Breast epithelium (tissue), 4 donors: ENCODE data around the gene CHRM5. TPM values are rescaled to one million over a fixed set of nuclear protein-coding genes. Genes with fewer than 3 reads are reported as not detected.

Experiments
- DNase-seq, 2 donors: peaks; one replicate each; pipeline ENCODE4 v3.0.0-alpha.2; 2019; ENCODE audit warnings: low spot score in 2 of 2
- H3K27ac ChIP-seq, 2 donors: fragments of 200-600 bp; sonication (generic) in 1 of 2; one replicate each; pipeline ENCODE4 v1.5.1; 2016 to 2019; ENCODE audit warnings: mild to moderate bottlenecking in 1 of 2
- H3K27me3 ChIP-seq, 2 donors: fragments of 200-600 bp; sonication (generic) in 1 of 2; one replicate each; pipeline versions ENCODE4 v1.5.1 to v1.6.0; 2017 to 2019; ENCODE audit warnings: control low read depth in 1 of 2, mild to moderate bottlenecking in 1 of 2
- H3K36me3 ChIP-seq: fragments of 200-600 bp; one replicate; pipeline ENCODE4 v1.5.1; 2019
- H3K4me1 ChIP-seq, 2 donors: fragments of 200-600 bp; sonication (generic); one replicate each; pipeline ENCODE4 v1.5.1; 2016 to 2019; ENCODE audit warnings: control low read depth in 1 of 2
- H3K4me3 ChIP-seq, 3 donors: fragments of 200-600 bp; sonication (generic); 1 replicate in 2 of 3; 2 replicates in 1 of 3; pipeline ENCODE4 v1.5.1; 2016 to 2019; ENCODE audit warnings: mild to moderate bottlenecking in 3 of 3, moderate library complexity in 2 of 3
- H3K9me3 ChIP-seq, 2 donors: fragments of 200-600 bp; sonication (generic) in 1 of 2; one replicate each; pipeline ENCODE4 v1.5.1; 2016 to 2019; ENCODE audit warnings: control low read depth in 1 of 2
- CTCF ChIP-seq, 3 donors: fragments of 450-650 bp; IDR thresholded peaks; one replicate each; pipeline ENCODE4 v1.5.1; 2016 to 2017; ENCODE audit warnings: antibody characterized with exemption in 3 of 3, mild to moderate bottlenecking in 3 of 3, moderate library complexity in 3 of 3
- POLR2A ChIP-seq: fragments of 450-650 bp; IDR thresholded peaks from one replicate; pipeline ENCODE4 v1.6.1; 2016; ENCODE audit warnings: antibody characterized with exemption, mild to moderate bottlenecking, moderate library complexity
- POLR2AphosphoS5 ChIP-seq, 3 donors: sonication (generic); formaldehyde crosslinking; IDR thresholded peaks; one replicate each; pipeline ENCODE4 v1.6.1; 2017; ENCODE audit warnings: antibody characterized with exemption in 3 of 3
- intact Hi-C: fragments of 100-400 bp; cut with DNase I; formaldehyde crosslinking; loops from one replicate; pipeline ENCODE4 v1.15.1; 2023; ENCODE audit warnings: low total_unique reads
- total RNA-seq, 3 donors: library from RNA; depleted of rRNA; stranded (reverse); fragments of >200 nt; gene quantifications; one replicate each; pipeline ENCODE4 v1.1.0, GENCODE V29; 2016

CHRM5 gene
- total RNA-seq, 3 donors from 2014 or later, result not detected

- no peaks in the 10 kb centered on the region for H3K36me3 ChIP-seq
- H3K9me3 ChIP-seq, result no peaks in the 10 kb centered on the region
- no peak for DNase-seq
- no peak overlapping the region for H3K27ac ChIP-seq
- no peaks in the 10 kb centered on the region for H3K4me1 ChIP-seq
- no peak overlapping the region for H3K4me3 ChIP-seq
- H3K27me3 ChIP-seq, result no peaks in the 10 kb centered on the region
- no peak for TF ChIP-seq CTCF (IDR thresholded peaks at IDR 0.05)
- no peak for TF ChIP-seq POLR2AphosphoS5 (IDR thresholded peaks at IDR 0.05)
- TF ChIP-seq POLR2A, result no peak
- intact Hi-C loops, result no loop called here
These were observed 3.5 kb downstream of the CHRM5 start for GRCh38 chr15:33971811-33972210.

GRCh38 chr15:33975022-33975565, 6.8 kb downstream of the CHRM5 start:
- TF ChIP-seq POLR2AphosphoS5 (IDR thresholded peaks at IDR 0.05), result no peak
- no peak for TF ChIP-seq POLR2A
- no peak for TF ChIP-seq CTCF (IDR thresholded peaks at IDR 0.05)
- Histone ChIP-seq H3K27ac (no peak overlapping the region), H3K4me1 (no peaks in the 10 kb centered on the region), H3K9me3 (no peaks in the 10 kb centered on the region), H3K27me3 (no peaks in the 10 kb centered on the region), H3K4me3 (no peak overlapping the region), H3K36me3 (no peaks in the 10 kb centered on the region)
- no peak for DNase-seq
- intact Hi-C loops, result no loop called here

- H3K4me1 ChIP-seq, result no peaks in the 10 kb centered on the region
- H3K9me3 ChIP-seq, result no peaks in the 10 kb centered on the region
- intact Hi-C loops, result no loop called here
- TF ChIP-seq POLR2AphosphoS5 (IDR thresholded peaks at IDR 0.05), result no peak
- TF ChIP-seq POLR2A, result no peak
- TF ChIP-seq CTCF (IDR thresholded peaks at IDR 0.05), result no peak
- no peaks in the 10 kb centered on the region for H3K27me3 ChIP-seq
- H3K27ac ChIP-seq, result no peak overlapping the region
- H3K4me3 ChIP-seq, result no peak overlapping the region
- no peaks in the 10 kb centered on the region for H3K36me3 ChIP-seq
- DNase-seq, result no peak
These were observed 11.9 kb downstream of the CHRM5 start for GRCh38 chr15:33980159-33980558.

- H3K4me3 ChIP-seq, result no peak overlapping the region
- no peaks in the 10 kb centered on the region for H3K36me3 ChIP-seq
- no peaks in the 10 kb centered on the region for H3K4me1 ChIP-seq
- no peak for DNase-seq
- TF ChIP-seq POLR2A (no peak), CTCF (IDR thresholded peaks at IDR 0.05) (no peak), POLR2AphosphoS5 (IDR thresholded peaks at IDR 0.05) (no peak)
- H3K27me3 ChIP-seq, result no peaks in the 10 kb centered on the region
- no peaks in the 10 kb centered on the region for H3K9me3 ChIP-seq
- no peak overlapping the region for H3K27ac ChIP-seq
- intact Hi-C loops, result no loop called here
These were observed 14.2 kb downstream of the CHRM5 start for GRCh38 chr15:33982516-33982915.

- TF ChIP-seq POLR2AphosphoS5 (IDR thresholded peaks at IDR 0.05), result no peak
- no peak for TF ChIP-seq POLR2A
- TF ChIP-seq CTCF (IDR thresholded peaks at IDR 0.05), result no peak
These were observed 17.0 kb downstream of the CHRM5 start for GRCh38 chr15:33985287-33985686.

More at GRCh38 chr15:33985287-33985686, 17.0 kb downstream of the CHRM5 start:
- no peaks in the 10 kb centered on the region for H3K36me3 ChIP-seq
- H3K27me3 ChIP-seq, result no peaks in the 10 kb centered on the region
- H3K4me1 ChIP-seq, result no peaks in the 10 kb centered on the region
- no peaks in the 10 kb centered on the region for H3K9me3 ChIP-seq
- peak overlapping the region; percentile 35 to 61 for H3K27ac ChIP-seq
- no peak overlapping the region for H3K4me3 ChIP-seq
- peak in 1 of 2 donors; percentile 37 for DNase-seq
- intact Hi-C loops, result no loop called here
